Non-pigmented ciliary epithelial cell (primary cell): ENCODE data around the gene ING5.

Experiments used
- DNase-seq: peaks from one replicate; pipeline ENCODE4 v3.0.0-alpha.2; 2010; ENCODE audit warnings: low read depth

Gene ING5

DNA sequence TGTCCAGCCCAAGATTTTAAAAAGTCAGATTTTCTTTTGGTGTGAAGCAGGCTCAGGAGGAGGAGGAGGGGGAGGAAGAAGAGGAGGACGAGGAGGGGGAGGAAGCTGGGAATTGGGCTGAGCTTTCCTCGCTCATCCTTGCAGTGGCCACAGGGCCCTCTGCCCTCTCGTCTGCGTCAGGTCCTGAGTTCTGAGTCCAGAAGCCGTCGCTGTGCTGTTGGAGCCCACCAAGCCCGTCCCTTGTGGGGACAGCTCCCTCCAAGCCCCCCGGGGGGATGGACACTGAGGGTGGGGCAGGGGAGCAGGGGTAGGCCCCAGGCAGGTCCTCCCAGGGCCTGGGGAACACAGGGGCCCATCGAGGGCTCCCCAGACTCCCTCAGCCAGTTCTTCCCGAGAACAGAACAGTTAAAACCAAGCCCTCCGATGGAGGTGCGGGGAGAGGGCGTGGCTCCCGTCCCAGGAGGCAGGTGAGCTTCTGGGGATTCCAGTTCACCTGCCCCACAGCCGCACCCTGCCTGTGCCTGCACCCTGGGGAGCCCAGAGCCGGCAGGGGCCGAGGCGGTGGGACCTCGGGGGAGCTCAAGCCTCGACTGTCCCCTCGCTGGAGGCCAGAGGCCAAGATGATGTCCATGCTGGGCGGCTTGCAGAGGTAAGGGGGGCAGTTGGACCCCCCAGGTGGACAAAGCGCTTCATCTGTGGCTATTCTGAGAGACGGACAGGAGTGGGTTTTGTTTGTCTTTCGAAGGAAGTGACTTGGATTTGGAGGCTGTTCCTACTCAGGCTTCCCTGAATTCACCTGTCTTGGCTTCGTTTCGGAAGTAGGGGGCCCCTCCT lies 74.7 kb downstream of the ING5 start, which contains the start of gene GAL3ST2:
Gene GAL3ST2 (plus strand): TSS at position 487 of the 834 bp plus-strand sequence. CDS start 134 bp downstream, at position 621.
- DNase-seq = no peak

DNA sequence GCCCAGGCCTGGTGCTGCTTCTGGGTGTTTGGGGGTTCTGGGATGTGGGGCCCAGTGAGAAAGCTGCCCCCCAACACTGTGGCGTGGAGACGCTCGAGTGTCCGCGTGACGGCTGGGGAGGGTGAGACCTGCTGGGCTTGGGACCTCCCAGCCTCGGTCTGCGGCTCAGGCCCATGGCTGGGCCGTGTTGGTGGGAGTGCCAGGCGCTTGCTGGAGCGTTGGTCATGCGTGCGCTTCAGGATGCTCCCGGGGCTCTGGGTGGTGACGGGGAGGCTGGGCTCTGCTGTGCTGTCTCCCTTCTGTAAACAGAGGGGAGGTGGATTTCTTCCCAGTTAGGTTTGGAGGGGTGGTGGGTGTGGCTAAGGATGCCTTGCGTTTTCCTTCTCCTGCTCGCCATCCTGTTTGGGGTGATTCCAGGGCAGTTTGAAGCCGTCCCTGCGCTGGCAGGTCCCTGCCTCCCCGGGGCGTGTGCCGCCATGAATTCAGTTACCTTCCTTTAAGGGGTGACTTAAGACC lies 75.4 kb downstream of the ING5 start:
- no peak for DNase-seq

DNA sequence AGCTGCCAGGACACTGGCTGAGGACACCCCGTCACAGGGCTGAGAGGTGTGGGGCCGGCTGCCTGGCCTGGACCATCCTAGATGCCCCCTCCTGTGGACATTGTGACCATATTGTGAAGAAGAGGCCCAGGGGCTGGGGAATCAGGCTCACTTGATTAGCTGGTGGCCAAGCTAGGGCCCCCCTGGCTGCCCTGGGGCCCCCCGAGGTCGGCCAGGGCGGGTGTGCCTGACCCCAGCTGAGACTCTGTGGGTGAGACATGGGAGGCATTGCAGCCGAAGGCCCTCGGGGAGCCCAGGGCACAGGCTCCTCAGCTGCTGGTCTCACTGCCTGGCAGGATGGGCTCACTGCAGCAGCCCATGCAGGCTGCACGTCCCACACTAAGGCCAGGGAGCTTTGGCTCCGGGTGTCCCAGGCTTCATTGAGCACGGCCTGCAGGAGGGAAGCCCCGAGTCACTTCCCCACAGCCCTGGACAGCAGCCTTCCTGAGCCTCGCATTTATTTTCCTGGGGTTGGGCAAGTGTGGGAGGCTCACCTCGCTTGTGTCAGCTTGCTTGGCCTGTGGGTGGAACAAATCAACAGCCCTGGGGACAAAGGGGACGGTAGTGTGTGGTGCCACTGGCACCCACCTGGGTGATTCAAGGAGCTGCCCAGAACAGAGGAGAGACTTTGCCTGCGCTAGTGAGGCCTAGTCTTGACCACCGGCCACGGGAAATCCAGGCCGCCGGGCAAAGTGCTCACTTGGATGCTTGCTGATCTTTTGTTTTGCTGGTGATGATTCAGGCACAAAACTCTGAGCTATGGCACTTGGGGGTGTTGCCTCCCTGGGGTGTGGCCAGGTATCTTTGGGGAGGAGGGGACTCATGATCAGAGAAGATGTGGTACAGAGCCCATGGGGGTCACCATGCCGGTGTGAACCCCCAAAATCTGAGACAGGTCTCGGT lies 76.1 kb downstream of the ING5 start:
- no peak for DNase-seq
